IPS-18c (cell line): Measurements from ENCODE around the gene ARHGEF1.
A peak's percentile ranks its signal among the peaks of the same experiment; 100 is the strongest.
"Not testable (repeated sequence)": the region's sequence is repeated elsewhere in the genome, so short reads cannot be mapped to it uniquely, and the experiment has no call there.

ENCODE experiments used
- H3K4me3 ChIP-seq: 2 replicates; pipeline ENCODE4 v1.7.0; 2013; ENCODE audit warnings: low read depth, mild to moderate bottlenecking, low read length, moderate library complexity; ENCODE audit not compliant: insufficient read depth
- H3K9me3 ChIP-seq: one replicate; pipeline ENCODE4 v1.6.1; 2013; ENCODE audit warnings: mild to moderate bottlenecking, low read length, moderate library complexity; ENCODE audit not compliant: control insufficient read depth, insufficient read depth

ARHGEF1 gene

GRCh38 chr19:41907994-41908615 lies 25.1 kb downstream of the ARHGEF1 start:
- H3K9me3 ChIP-seq = no peaks in the 10 kb centered on the region

DNA sequence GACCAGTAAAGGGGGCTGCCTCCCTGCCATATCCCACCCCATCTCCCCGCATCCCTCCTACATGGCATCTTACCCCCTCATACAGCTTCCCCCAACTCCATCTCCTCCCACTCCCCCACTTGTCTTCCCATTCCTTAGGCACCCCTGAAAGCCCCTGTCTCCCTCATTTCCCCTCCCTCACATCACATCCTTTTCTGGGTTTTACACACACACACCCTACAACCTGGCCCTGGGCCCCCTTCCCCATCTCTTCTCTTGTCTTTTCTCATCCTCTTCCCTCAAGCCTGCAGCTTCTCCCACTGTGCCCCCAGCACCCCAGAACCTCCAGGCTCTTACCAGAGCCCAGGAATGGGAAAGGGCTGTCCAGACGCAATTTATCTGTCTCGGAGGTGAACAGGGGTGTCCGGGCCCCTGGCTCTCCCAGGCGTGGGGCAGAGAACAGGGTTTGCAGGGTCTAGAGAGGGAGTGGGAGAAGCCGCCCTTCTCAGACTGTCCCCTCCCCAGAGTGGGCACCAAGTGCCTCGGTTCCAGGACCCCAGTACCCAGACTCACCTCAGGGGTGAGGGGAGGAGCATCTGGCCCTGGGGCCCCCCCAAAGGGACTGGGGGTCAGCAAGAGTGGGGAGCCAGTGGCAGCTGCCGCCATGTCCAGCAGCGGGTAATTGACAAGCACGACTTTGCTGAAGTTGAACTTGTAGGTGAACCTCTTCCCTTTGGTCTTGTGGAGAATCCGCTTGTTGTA lies 25.9 kb downstream of the ARHGEF1 start:
- Histone ChIP-seq H3K4me3 (no peak overlapping the region), H3K9me3 (no peaks in the 10 kb centered on the region)

More at GRCh38 chr19:41907994-41908615, 25.1 kb downstream of the ARHGEF1 start:
- no peak overlapping the region for H3K4me3 ChIP-seq

GRCh38 chr19:41909706-41910105 lies 26.7 kb downstream of the ARHGEF1 start:
- Histone ChIP-seq H3K9me3 (no peaks in the 10 kb centered on the region), H3K4me3 (no peak overlapping the region)

DNA sequence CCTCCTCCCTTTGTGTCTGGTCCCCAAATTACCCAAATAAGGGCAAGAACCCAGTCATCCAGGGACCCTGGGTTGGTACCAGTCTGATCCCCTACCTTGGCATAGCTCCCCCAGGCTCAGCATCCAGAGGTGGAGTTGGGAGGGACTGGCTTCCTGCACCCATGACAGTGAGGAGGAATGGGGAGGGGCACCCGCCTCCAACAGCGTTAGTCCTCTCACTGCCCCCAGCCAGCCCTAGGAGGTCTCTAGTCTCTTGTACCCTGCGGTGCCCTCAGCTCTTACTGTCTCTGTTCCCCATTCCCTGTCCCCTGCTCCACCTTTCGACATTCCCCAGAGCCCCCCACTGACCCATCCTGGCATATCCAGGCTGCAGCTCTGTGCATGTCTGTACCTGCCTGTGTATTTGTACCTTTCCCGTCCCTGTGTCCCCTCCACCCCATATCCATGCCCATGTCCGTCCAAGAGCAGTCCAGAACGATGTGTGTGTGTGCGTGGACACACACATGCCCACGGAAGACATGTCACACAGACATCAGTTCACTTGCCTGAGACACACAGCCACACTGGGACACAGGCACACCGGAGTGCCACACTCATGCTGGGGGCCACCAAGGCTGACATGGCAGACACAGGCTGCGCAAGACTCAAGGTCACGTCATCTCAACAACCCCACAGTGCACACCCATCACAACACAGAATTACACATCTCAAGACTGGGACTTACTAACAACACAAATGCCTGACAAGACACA lies 27.4 kb downstream of the ARHGEF1 start:
- Histone ChIP-seq H3K9me3 (no peaks in the 10 kb centered on the region), H3K4me3 (no peak overlapping the region)

- no peaks in the 10 kb centered on the region for H3K9me3 ChIP-seq
Measured at GRCh38 chr19:41910992-41911888, 28.3 kb downstream of the ARHGEF1 start.

GRCh38 chr19:41911889-41912731 lies 29.1 kb downstream of the ARHGEF1 start:
- peak overlapping the region; percentile 31; the same call in 1 of the 2 replicates for H3K4me3 ChIP-seq

More at GRCh38 chr19:41910992-41911888, 28.3 kb downstream of the ARHGEF1 start:
- no peak overlapping the region for H3K4me3 ChIP-seq

GRCh38 chr19:41912899-41913537 lies 30.0 kb downstream of the ARHGEF1 start:
- peak overlapping the region; percentile 36; the same call in 1 of the 2 replicates for H3K4me3 ChIP-seq

More at GRCh38 chr19:41911889-41912731, 29.1 kb downstream of the ARHGEF1 start:
- H3K9me3 ChIP-seq = no peaks in the 10 kb centered on the region

GRCh38 chr19:41913538-41914423 lies 30.8 kb downstream of the ARHGEF1 start:
- peak overlapping the region; percentile 9; the same call in 1 of the 2 replicates for H3K4me3 ChIP-seq

More at GRCh38 chr19:41912899-41913537, 30.0 kb downstream of the ARHGEF1 start:
- no peaks in the 10 kb centered on the region for H3K9me3 ChIP-seq

GRCh38 chr19:41914424-41914834 lies 31.4 kb downstream of the ARHGEF1 start:
- H3K9me3 ChIP-seq, H3K4me3 ChIP-seq: not testable (repeated sequence)

More at GRCh38 chr19:41913538-41914423, 30.8 kb downstream of the ARHGEF1 start:
- no peaks in the 10 kb centered on the region for H3K9me3 ChIP-seq

DNA sequence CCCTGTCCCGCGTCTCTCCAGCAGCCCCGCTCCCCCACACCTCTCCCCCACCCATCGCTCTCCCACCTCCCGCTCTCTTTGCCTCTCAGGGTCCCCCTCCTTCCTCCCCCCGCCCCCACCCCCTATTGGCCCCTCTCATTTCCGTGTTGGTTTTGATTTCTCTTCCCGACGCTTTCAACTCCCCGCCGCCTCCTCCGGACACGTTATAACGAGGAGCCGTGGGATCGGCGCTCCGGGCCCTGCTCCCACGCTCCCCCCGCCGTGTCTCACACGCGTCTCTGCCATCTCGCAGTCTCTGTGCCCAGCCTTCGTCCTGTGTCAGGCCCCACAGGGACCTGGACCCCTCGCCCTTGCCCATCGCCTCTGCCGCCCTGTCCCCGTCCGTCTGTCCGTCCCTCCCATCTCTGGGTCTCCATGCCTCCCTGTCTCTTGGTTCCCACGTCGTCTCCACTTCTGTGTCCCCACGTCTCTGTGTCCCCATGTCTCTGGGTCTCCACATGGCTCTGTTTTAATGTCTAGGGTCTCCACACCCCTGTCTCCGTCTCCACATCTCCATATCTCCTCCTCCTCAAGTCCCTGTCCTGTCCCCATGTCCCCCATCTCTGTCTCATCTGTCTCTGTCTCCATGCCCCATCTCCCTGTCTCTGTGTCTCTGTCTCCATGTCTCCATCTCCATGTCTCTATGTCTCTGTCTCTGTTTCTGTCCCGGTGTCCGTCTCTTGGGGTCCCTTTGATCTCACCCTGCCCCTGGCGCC lies 32.2 kb downstream of the ARHGEF1 start:
- no peaks in the 10 kb centered on the region for H3K9me3 ChIP-seq
- H3K4me3 ChIP-seq = peak overlapping the region; percentile 24; the same call in 1 of the 2 replicates

- Histone ChIP-seq H3K4me3 (no peak overlapping the region), H3K9me3 (no peaks in the 10 kb centered on the region)
Measured at GRCh38 chr19:41915776-41916414, 32.9 kb downstream of the ARHGEF1 start.

GRCh38 chr19:41917676-41918075 lies 34.7 kb downstream of the ARHGEF1 start:
- H3K4me3 ChIP-seq = no peak overlapping the region
- H3K9me3 ChIP-seq = no peaks in the 10 kb centered on the region

- Histone ChIP-seq H3K4me3 (no peak overlapping the region), H3K9me3 (no peaks in the 10 kb centered on the region)
Measured at GRCh38 chr19:41918095-41918494, 35.1 kb downstream of the ARHGEF1 start.
